GM12878 (cell line): Measurements from ENCODE around the gene RGS6. TPM values are rescaled to one million over a fixed set of nuclear protein-coding genes. Genes with fewer than 3 reads are reported as not detected.
A peak's percentile ranks its signal among the peaks of the same experiment; 100 is the strongest.

Source experiments
- CBFB ChIP-seq: IDR thresholded peaks from 2 replicates; pipeline ENCODE4 v1.6.1; 2016; ENCODE audit warnings: antibody characterized with exemption, low read depth
- EZH2 ChIP-seq: IDR thresholded peaks from 2 replicates; pipeline ENCODE4 v1.6.1; 2012; ENCODE audit warnings: low read depth, mild to moderate bottlenecking, control low read depth, inconsistent platforms, low read length, borderline replicate concordance; ENCODE audit not compliant: control insufficient read depth
- GATAD2B ChIP-seq: fragments of 450-650 bp; conservative IDR thresholded peaks from 2 replicates; pipeline ENCODE4 v1.6.1; 2017; ENCODE audit warnings: low read depth, mild to moderate bottlenecking, moderate library complexity
- HDAC2 ChIP-seq: fragments of 200-600 bp; sonication (generic); IDR thresholded peaks from 2 replicates; pipeline ENCODE4 v1.6.1; 2017
- IKZF2 ChIP-seq, 2 experiments: fragments of 450-650 bp; IDR thresholded peaks; 2 replicates each; pipeline ENCODE4 v1.6.1; 2017; ENCODE audit warnings: mild to moderate bottlenecking in 2 of 2, moderate library complexity in 2 of 2
- MEF2B ChIP-seq: fragments of 450-650 bp; IDR thresholded peaks from 2 replicates; pipeline ENCODE4 v1.6.1; 2018; ENCODE audit warnings: mild to moderate bottlenecking, moderate library complexity; ENCODE audit not compliant: partially characterized antibody, poor library complexity, severe bottlenecking
- MYC ChIP-seq: IDR thresholded peaks from 2 replicates; pipeline ENCODE4 v1.6.1; 2011; ENCODE audit warnings: mild to moderate bottlenecking, low read length, moderate library complexity, inconsistent platforms; ENCODE audit not compliant: insufficient read depth, insufficient replicate concordance, insufficient read length, severe bottlenecking
- NFYA ChIP-seq: IDR thresholded peaks from 2 replicates; pipeline ENCODE4 v1.6.1; 2011; ENCODE audit warnings: low read depth, mild to moderate bottlenecking, low read length, improper control_type of control experiment, borderline replicate concordance
- NR2C2 ChIP-seq: IDR thresholded peaks from 2 replicates; pipeline ENCODE4 v1.6.1; 2011; ENCODE audit warnings: borderline replicate concordance, low read depth; ENCODE audit not compliant: control insufficient read depth, insufficient read length
- POU2F2 ChIP-seq: IDR thresholded peaks from 3 replicates; pipeline ENCODE4 v1.6.1; 2011; ENCODE audit warnings: low read depth, mild to moderate bottlenecking, low read length, borderline replicate concordance
- PRDM15 ChIP-seq: fragments of 450-650 bp; formaldehyde crosslinking; IDR thresholded peaks from 2 replicates; pipeline ENCODE4 v1.4.0; 2020; ENCODE audit warnings: mild to moderate bottlenecking, moderate library complexity
- RAD21 ChIP-seq: IDR thresholded peaks from 2 replicates; pipeline ENCODE4 v1.6.1; 2011; ENCODE audit warnings: mild to moderate bottlenecking, low read depth, low read length, moderate library complexity; ENCODE audit not compliant: insufficient read depth
- RBBP5 ChIP-seq: fragments of 200-600 bp; sonication (generic); conservative IDR thresholded peaks from 2 replicates; pipeline ENCODE4 v1.6.1; 2016
- SMAD5 ChIP-seq: IDR thresholded peaks from 2 replicates; pipeline ENCODE4 v1.6.1; 2016; ENCODE audit warnings: antibody characterized with exemption, low read depth
- ZNF207 ChIP-seq: fragments of 450-650 bp; IDR thresholded peaks from 2 replicates; pipeline ENCODE4 v1.6.1; 2014; ENCODE audit warnings: antibody characterized with exemption, mild to moderate bottlenecking, borderline replicate concordance
- ZNF24 ChIP-seq: fragments of 450-650 bp; IDR thresholded peaks from 2 replicates; pipeline ENCODE4 v1.6.1; 2017; ENCODE audit warnings: antibody characterized with exemption, mild to moderate bottlenecking
- polyA plus RNA-seq, 11 experiments: library from polyadenylated mRNA; depleted of rRNA in 4 of 11; unstranded in 6 of 11; stranded (reverse) in 5 of 11; fragments of >200 nt; fragmentation: Nextera tagmentation in 4 of 11; fragmentation: Illumina TruSeq in 1 of 11; extraction: Ambion mirVana in 4 of 11; extraction: Trizol in 1 of 11; gene quantifications; 1 replicate in 1 of 11; 2 replicates in 10 of 11; pipeline versions ENCODE4 v1.2.1 to v1.2.3, GENCODE V29; 2011 to 2016; ENCODE audit warnings: inconsistent platforms in 2 of 11, missing spikeins in 2 of 11, low read depth in 1 of 11
- total RNA-seq, 4 experiments: library from RNA; depleted of rRNA in 3 of 4; stranded (reverse); fragments of >200 nt in 3 of 4; fragmentation: Illumina TruSeq in 1 of 4; extraction: Trizol in 1 of 4; gene quantifications; 2 replicates each; pipeline versions ENCODE4 v1.2.1 to v1.2.3, GENCODE V29; 2013 to 2021
- TF ChIP-seq, protein P1 (sequence below): fragments of 450-650 bp; IDR thresholded peaks from 2 replicates; pipeline ENCODE4 v1.6.1; 2017; ENCODE audit warnings: low read depth, mild to moderate bottlenecking, moderate library complexity
- TF ChIP-seq, protein P2 (sequence below): fragments of 450-650 bp; IDR thresholded peaks from 2 replicates; pipeline ENCODE4 v1.6.1; 2018; ENCODE audit warnings: mild to moderate bottlenecking, low read depth, moderate library complexity; ENCODE audit not compliant: partially characterized antibody
- TF ChIP-seq, protein P3 (sequence below): fragments of 450-650 bp; IDR thresholded peaks from 2 replicates; pipeline ENCODE4 v1.6.1; 2016; ENCODE audit warnings: mild to moderate bottlenecking

The RGS6 gene
- total and polyA plus RNA-seq, 10 of the 15 experiments (the other 5 are each of a cell fraction or from before 2014, with no cell fraction given) = 3.9 to 18.1 (median 12.4) TPM

DNA sequence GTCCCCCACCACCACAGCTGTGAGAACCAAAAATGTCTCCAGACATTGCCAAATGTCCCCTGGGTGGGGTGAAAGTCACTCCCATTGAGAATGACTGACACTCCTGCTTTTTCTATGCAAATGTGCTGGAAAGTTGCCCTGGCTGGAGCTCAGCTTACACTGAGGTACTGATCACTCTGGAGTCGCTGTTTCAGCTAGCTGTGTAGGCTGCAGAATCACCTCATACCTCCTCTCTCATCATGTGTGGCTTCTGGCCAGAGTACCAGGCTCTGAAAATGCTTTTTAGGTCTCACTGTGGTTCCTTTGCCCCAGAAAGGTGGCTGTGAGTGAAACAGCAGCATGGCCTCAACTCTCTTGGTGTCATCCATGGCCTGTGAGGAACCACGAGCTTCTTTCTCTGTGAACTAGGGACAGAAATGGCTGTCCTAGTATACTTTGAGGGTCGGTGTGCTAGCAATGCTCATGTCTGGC lies 547.3 kb downstream of the RGS6 start (continued):
- no peak for TF ChIP-seq HDAC2
- TF ChIP-seq NR2C2 = no peak
- TF ChIP-seq, protein P1, sequence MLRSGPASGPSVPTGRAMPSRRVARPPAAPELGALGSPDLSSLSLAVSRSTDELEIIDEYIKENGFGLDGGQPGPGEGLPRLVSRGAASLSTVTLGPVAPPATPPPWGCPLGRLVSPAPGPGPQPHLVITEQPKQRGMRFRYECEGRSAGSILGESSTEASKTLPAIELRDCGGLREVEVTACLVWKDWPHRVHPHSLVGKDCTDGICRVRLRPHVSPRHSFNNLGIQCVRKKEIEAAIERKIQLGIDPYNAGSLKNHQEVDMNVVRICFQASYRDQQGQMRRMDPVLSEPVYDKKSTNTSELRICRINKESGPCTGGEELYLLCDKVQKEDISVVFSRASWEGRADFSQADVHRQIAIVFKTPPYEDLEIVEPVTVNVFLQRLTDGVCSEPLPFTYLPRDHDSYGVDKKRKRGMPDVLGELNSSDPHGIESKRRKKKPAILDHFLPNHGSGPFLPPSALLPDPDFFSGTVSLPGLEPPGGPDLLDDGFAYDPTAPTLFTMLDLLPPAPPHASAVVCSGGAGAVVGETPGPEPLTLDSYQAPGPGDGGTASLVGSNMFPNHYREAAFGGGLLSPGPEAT = no peak
- TF ChIP-seq ZNF24 = 0 out of 2 replicates have a peak, but pooled peaks have one; percentile 26
- TF ChIP-seq NFYA = no peak
- TF ChIP-seq, protein P2, sequence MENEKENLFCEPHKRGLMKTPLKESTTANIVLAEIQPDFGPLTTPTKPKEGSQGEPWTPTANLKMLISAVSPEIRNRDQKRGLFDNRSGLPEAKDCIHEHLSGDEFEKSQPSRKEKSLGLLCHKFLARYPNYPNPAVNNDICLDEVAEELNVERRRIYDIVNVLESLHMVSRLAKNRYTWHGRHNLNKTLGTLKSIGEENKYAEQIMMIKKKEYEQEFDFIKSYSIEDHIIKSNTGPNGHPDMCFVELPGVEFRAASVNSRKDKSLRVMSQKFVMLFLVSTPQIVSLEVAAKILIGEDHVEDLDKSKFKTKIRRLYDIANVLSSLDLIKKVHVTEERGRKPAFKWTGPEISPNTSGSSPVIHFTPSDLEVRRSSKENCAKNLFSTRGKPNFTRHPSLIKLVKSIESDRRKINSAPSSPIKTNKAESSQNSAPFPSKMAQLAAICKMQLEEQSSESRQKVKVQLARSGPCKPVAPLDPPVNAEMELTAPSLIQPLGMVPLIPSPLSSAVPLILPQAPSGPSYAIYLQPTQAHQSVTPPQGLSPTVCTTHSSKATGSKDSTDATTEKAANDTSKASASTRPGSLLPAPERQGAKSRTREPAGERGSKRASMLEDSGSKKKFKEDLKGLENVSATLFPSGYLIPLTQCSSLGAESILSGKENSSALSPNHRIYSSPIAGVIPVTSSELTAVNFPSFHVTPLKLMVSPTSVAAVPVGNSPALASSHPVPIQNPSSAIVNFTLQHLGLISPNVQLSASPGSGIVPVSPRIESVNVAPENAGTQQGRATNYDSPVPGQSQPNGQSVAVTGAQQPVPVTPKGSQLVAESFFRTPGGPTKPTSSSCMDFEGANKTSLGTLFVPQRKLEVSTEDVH = no peak
- TF ChIP-seq RBBP5 = no peak
- TF ChIP-seq PRDM15 = no peak
- peak; percentile 1; the same call in 1 of the 2 replicates for TF ChIP-seq RAD21
- TF ChIP-seq CBFB = no peak
- TF ChIP-seq, protein P3, sequence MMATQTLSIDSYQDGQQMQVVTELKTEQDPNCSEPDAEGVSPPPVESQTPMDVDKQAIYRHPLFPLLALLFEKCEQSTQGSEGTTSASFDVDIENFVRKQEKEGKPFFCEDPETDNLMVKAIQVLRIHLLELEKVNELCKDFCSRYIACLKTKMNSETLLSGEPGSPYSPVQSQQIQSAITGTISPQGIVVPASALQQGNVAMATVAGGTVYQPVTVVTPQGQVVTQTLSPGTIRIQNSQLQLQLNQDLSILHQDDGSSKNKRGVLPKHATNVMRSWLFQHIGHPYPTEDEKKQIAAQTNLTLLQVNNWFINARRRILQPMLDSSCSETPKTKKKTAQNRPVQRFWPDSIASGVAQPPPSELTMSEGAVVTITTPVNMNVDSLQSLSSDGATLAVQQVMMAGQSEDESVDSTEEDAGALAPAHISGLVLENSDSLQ = peak; percentile 90
- TF ChIP-seq MEF2B = peak; percentile 89
- no peak for TF ChIP-seq SMAD5
- 0 out of 2 replicates have a peak, but pooled peaks have one; percentile 33 for TF ChIP-seq GATAD2B
- no peak for TF ChIP-seq EZH2
- peak; percentile 68; the same call in 2 of the 3 replicates for TF ChIP-seq POU2F2
- no peak for TF ChIP-seq ZNF207
- TF ChIP-seq IKZF2 (IDR thresholded peaks at IDR 0.05) = peak; percentile 31 to 45; a peak in 1 of 4 replicates
- TF ChIP-seq MYC = no peak
